Measurements from ENCODE around the gene HOXA11. TPM values are rescaled to one million over a fixed set of nuclear protein-coding genes. Genes with fewer than 3 reads are reported as not detected.

Gene HOXA11
- total RNA-seq, 1 donor from 2014 or later: not detected

DNA sequence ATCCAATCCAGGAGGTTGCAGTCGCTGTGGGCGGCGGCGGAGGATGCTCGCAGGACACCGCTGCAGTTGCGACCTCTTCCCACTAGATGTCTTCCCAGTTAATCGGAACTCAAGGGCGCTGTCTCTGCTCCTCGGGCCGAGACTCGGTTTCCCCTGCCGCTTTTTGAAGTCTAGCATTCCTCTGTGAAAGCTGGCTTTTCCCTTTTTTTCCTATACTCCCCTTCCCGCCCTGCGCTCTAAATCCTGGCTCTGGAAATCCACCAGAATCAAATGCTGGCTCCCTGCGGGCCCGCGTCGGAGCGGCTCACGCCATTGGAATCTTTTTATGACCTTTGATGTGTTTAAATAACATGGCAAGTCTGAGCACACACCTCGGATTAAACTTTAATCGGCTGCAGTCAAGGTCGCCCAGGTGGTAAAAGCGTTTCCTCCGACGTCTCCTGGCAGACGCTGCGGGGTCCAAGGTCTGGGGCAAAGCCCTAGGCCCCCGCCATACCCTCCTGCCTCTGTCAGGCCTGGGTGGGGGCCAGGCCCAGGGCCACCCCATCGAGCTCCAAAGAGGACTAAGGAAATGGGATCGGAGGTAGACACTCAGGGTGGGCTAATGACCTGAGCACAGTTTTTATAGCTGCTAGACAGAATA, 25.5 kb upstream of the HOXA11 start:
- Mint-ChIP-seq H3K27ac (ENCODE audit: unreplicated experiment) (no peak overlapping the region), H3K4me1 (ENCODE audit: low read depth) (peaks cover 18% of the 10 kb centered on the region), H3K27me3 (ENCODE audit: low read depth) (peaks cover 84% of the 10 kb centered on the region), H3K9me3 (ENCODE audit: low read depth) (no peaks in the 10 kb centered on the region), H3K36me3 (ENCODE audit: low read depth) (peaks cover 4% of the 10 kb centered on the region), H3K4me3 (ENCODE audit: unreplicated experiment) (peak overlapping the region; percentile 58)
- DNase-seq (ENCODE audit: low spot score): no peak
- TF ChIP-seq, protein P1, sequence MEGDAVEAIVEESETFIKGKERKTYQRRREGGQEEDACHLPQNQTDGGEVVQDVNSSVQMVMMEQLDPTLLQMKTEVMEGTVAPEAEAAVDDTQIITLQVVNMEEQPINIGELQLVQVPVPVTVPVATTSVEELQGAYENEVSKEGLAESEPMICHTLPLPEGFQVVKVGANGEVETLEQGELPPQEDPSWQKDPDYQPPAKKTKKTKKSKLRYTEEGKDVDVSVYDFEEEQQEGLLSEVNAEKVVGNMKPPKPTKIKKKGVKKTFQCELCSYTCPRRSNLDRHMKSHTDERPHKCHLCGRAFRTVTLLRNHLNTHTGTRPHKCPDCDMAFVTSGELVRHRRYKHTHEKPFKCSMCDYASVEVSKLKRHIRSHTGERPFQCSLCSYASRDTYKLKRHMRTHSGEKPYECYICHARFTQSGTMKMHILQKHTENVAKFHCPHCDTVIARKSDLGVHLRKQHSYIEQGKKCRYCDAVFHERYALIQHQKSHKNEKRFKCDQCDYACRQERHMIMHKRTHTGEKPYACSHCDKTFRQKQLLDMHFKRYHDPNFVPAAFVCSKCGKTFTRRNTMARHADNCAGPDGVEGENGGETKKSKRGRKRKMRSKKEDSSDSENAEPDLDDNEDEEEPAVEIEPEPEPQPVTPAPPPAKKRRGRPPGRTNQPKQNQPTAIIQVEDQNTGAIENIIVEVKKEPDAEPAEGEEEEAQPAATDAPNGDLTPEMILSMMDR (IDR thresholded peaks at IDR 0.05): peak; percentile 89

DNA sequence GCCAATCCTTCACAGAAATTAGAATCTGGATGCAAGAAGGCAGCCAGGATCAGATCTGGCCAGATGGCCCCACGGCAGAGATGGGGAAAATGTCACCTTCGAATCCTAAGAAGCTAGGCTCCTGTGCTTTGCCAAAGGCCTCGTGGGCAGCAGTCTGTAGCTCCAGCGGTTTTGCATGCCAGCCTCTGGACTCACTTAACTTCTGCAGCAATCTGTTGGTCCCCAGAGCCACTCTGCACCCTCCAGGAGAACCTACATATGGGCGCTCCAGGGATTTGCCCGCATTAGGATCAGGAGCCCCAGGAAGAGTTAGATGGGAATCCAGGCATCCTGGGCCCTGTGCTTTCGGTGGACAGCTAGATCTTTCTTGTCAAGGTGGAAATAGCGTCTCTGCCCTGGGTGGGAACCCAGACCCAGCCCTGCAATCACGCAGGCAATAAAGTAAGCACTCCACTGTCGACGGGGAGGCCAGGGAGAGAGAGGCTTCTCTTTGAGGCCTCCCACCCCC, 25.0 kb upstream of the HOXA11 start:
- Mint-ChIP-seq H3K4me3 (ENCODE audit: unreplicated experiment) (no peak overlapping the region), H3K9me3 (ENCODE audit: low read depth) (no peaks in the 10 kb centered on the region), H3K36me3 (ENCODE audit: low read depth) (peaks cover 4% of the 10 kb centered on the region), H3K27ac (ENCODE audit: unreplicated experiment) (no peak overlapping the region), H3K27me3 (ENCODE audit: low read depth) (peaks cover 84% of the 10 kb centered on the region), H3K4me1 (ENCODE audit: low read depth) (peaks cover 21% of the 10 kb centered on the region)
- DNase-seq (ENCODE audit: low spot score): no peak
- TF ChIP-seq, protein P1 (IDR thresholded peaks at IDR 0.05): no peak

DNA sequence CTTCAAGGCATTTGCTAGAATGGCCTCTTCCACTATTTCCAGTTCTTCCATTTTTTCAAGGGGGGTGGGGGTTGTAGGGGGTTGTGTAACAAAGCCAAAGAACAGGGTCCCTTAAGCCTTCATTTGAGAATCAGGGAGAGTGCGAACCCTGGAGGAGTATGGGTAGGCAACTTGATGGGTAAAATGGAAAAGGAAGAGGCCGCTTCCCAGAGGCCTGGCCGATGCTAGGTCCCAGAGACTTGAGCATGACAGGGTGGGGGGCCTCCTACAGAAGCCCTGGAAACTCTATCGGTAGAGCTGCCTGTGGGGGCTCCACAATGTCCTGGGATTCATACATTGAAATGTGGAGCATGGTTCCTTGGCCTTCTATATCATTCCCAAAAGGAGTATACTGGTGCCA, 24.0 kb upstream of the HOXA11 start:
- H3K4me3 Mint-ChIP-seq (ENCODE audit: unreplicated experiment): no peak overlapping the region
- H3K27me3 Mint-ChIP-seq (ENCODE audit: low read depth): peaks cover 85% of the 10 kb centered on the region
- no peaks in the 10 kb centered on the region for H3K9me3 Mint-ChIP-seq (ENCODE audit: low read depth)

DNA sequence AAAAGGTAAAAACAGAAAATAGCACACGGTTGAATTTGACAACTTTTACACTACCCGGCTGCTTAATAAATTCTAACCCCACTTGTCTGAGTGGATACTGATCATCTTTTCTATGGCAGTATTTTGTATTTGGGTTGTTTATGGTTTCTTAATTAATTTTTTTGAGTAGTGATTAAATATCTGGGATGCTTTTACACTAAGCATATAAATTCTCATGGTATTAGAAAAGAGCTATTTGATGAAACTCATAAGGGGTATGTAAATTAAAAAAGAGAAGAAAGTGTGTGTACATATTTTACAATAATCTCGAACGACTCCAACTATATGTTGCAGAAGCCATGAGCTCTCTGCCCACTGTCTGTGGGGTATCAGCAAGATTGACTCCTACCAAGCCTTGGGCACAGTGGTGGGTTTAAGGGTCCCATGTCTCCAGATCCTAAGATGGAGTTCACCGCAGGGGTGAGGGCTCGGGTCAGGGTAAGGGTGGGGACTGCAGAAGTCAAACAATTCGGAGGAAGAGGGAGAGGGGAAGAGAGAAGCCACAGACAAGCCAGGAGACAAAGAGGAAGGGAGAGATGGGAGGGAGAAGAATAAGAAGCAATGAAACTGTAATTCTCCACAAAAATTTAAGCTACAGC, 22.4 kb upstream of the HOXA11 start:
- Mint-ChIP-seq H3K36me3 (ENCODE audit: low read depth) (peaks cover 4% of the 10 kb centered on the region), H3K9me3 (ENCODE audit: low read depth) (no peaks in the 10 kb centered on the region), H3K4me3 (ENCODE audit: unreplicated experiment) (no peak overlapping the region), H3K27ac (ENCODE audit: unreplicated experiment) (no peak overlapping the region), H3K27me3 (ENCODE audit: low read depth) (peaks cover 89% of the 10 kb centered on the region), H3K4me1 (ENCODE audit: low read depth) (peaks cover 20% of the 10 kb centered on the region)
- no peak for DNase-seq (ENCODE audit: low spot score)
- TF ChIP-seq, protein P1 (IDR thresholded peaks at IDR 0.05): no peak

More for the DNA sequence above, 24.0 kb upstream of the HOXA11 start:
- H3K4me1 Mint-ChIP-seq (ENCODE audit: low read depth): peaks cover 22% of the 10 kb centered on the region
- no peak for DNase-seq (ENCODE audit: low spot score)
- peaks cover 4% of the 10 kb centered on the region for H3K36me3 Mint-ChIP-seq (ENCODE audit: low read depth)
- no peak overlapping the region for H3K27ac Mint-ChIP-seq (ENCODE audit: unreplicated experiment)
- TF ChIP-seq, protein P1 (IDR thresholded peaks at IDR 0.05): no peak

DNA sequence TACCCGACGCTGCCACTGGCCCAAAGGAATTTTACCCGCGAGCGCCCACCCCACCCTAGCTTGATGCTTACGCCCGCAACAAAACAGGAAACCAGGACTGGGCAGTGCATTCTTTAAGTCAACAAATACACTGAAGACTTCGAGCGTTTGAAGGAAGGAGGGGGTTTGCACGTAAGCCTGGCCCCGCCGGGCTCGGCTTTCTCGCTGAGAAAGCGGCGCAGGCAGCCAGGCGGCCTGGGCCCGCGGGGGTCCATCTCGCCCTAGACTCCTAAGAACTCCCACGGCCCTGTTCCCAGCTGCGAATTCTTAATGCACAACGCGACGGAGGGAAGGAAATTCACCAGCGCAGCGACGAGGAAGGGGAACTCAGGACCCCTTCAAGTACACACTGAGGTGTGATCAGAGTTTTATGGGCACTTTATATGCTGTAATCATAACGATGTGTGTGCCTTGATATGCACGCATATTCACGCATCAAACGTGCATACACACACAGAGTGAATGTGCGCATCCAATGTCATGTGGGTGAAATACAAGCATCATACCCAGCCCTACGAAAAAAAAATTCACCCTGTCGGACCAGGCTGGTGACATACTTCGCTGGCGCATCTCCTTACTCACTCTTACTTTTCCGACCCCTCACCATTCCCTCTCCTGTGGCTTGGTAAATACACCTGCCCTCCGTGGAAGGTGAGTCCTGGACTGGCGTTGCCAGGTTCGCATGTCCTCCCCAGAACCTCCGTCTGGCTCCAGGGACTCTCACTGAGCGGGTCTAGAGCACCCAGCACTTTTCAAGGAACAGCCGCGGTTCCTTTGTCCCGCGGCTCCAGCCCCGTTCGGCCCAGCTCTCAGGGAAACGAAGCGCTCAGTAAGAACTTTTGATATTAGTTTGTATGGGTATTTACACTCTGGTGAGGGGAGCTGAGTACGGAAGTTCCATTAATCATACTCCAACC, 20.6 kb upstream of the HOXA11 start:
- H3K27ac Mint-ChIP-seq (ENCODE audit: unreplicated experiment): no peak overlapping the region
- peaks cover 4% of the 10 kb centered on the region for H3K36me3 Mint-ChIP-seq (ENCODE audit: low read depth)
- TF ChIP-seq, protein P1 (IDR thresholded peaks at IDR 0.05): no peak
- H3K4me1 Mint-ChIP-seq (ENCODE audit: low read depth): peaks cover 27% of the 10 kb centered on the region
- H3K9me3 Mint-ChIP-seq (ENCODE audit: low read depth): no peaks in the 10 kb centered on the region
- H3K27me3 Mint-ChIP-seq (ENCODE audit: low read depth): peaks cover 91% of the 10 kb centered on the region
- no peak for DNase-seq (ENCODE audit: low spot score)
- peak overlapping the region; percentile 60 for H3K4me3 Mint-ChIP-seq (ENCODE audit: unreplicated experiment)

Data from chondrocyte (in vitro differentiated cells).